ENCODE data around the gene DLEC1. TPM values are rescaled to one million over a fixed set of nuclear protein-coding genes. Genes with fewer than 3 reads are reported as not detected.

DLEC1 gene
- total RNA-seq, 1 experiment from 2014 or later: 0.81 TPM

DNA sequence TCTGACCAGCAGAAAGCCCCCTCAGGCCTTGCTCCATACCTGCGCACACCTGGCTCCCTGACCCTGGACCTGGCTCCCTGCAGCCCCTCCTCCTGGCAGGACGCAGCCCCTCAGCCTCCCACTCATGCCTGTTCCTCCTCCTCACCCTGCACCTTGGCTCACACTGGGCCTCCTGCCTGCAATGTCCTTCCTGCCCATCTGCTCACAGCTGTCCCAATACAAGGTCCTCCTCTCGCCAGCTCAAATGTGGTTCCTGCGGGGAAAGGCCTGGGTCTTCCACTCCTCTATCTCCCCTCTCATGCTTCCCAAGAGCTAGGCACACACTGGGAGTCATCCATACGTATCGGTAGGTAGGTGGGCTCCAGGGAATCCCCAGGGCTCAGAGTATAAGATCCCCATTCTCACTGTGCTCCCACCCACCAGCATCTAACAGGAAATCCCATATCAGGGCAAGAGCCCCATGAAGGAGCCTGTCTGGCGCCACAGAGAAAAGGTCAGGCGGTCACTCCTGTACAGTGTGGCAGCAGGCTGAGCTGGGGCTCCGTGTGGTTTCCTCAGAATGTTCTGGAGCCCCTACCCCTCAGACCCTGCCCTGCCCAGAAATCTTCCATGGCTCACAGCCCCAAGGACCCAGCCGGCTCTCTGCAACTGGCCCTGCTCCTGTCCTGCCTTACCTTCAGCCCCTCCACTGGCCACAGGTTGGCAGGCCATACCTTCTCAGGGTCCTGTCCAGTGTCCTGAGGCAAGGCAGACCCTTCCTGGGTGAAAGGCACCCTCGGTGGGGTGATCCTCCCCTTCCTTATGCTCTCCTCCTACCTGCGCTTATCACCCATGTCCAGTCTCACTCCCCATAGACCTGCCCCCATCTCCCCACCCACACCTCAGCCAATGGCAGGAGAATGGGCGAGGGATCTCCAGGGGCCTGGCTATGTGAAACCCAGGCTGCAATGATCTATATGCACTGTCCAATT lies 20.4 kb upstream of the DLEC1 start:
- H3K9me3 Mint-ChIP-seq: 0 out of 2 replicates have a peak, but pooled peaks cover 3% of the 10 kb centered on the region
- peaks cover 3% of the 10 kb centered on the region; the same call in 1 of the 2 replicates for H3K27me3 Mint-ChIP-seq (ENCODE audit: low read depth)
- no peak overlapping the region for H3K27ac Mint-ChIP-seq
- H3K4me1 Mint-ChIP-seq: peaks cover 1% of the 10 kb centered on the region
- H3K4me3 Mint-ChIP-seq: no peak overlapping the region
- H3K36me3 Mint-ChIP-seq: peaks cover 30% of the 10 kb centered on the region
- ATAC-seq: no peak
- POLR2A ChIA-PET: no interaction called here
- DNase-seq (ENCODE audit: low spot score): no peak
- TF ChIP-seq NR3C1 (CRISPR knock-in tag; conservative IDR thresholded peaks at IDR 0.05; ENCODE audit: low read depth) (no peak), ZNF317 (CRISPR knock-in tag; IDR thresholded peaks at IDR 0.05; ENCODE audit: borderline replicate concordance, low read depth) (no peak), FOXK1 (CRISPR knock-in tag; IDR thresholded peaks at IDR 0.05) (no peak), NFYB (CRISPR knock-in tag; conservative IDR thresholded peaks at IDR 0.05; ENCODE audit: low read depth) (no peak), NR1H2 (CRISPR knock-in tag; IDR thresholded peaks at IDR 0.05) (no peak), NFATC4 (CRISPR knock-in tag; IDR thresholded peaks at IDR 0.05) (no peak), ZNF423 (CRISPR knock-in tag; IDR thresholded peaks at IDR 0.05) (no peak), ATF1 (CRISPR knock-in tag; IDR thresholded peaks at IDR 0.05) (no peak), ZNF416 (CRISPR knock-in tag; IDR thresholded peaks at IDR 0.05) (no peak), HMGA2 (CRISPR knock-in tag; IDR thresholded peaks at IDR 0.05) (no peak), SP1 (CRISPR knock-in tag; conservative IDR thresholded peaks at IDR 0.05) (no peak), GABPB1 (CRISPR knock-in tag; IDR thresholded peaks at IDR 0.05) (no peak), NFE2L1 (CRISPR knock-in tag; IDR thresholded peaks at IDR 0.05) (no peak), KAT7 (CRISPR knock-in tag; IDR thresholded peaks at IDR 0.05; ENCODE audit: borderline replicate concordance) (no peak), ELF4 (CRISPR knock-in tag; IDR thresholded peaks at IDR 0.05; ENCODE audit: low read depth) (no peak), AFF4 (CRISPR knock-in tag; IDR thresholded peaks at IDR 0.05; ENCODE audit: borderline replicate concordance) (no peak)
- TF ChIP-seq, protein P1, sequence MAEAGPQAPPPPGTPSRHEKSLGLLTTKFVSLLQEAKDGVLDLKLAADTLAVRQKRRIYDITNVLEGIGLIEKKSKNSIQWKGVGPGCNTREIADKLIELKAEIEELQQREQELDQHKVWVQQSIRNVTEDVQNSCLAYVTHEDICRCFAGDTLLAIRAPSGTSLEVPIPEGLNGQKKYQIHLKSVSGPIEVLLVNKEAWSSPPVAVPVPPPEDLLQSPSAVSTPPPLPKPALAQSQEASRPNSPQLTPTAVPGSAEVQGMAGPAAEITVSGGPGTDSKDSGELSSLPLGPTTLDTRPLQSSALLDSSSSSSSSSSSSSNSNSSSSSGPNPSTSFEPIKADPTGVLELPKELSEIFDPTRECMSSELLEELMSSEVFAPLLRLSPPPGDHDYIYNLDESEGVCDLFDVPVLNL (CRISPR knock-in tag; IDR thresholded peaks at IDR 0.05; ENCODE audit: borderline replicate concordance, low read depth): no peak
- CTCF ChIA-PET: interaction anchor here (1.1 kb wide), 1 partner anchor 22 kb away, joined by 3 read pairs; no protein-coding TSS in a partner anchor

GRCh38 chr3:38019658-38020341 lies 19.2 kb upstream of the DLEC1 start:
- Mint-ChIP-seq H3K27me3 (ENCODE audit: low read depth) (peaks cover 7% of the 10 kb centered on the region; the same call in 1 of the 2 replicates), H3K27ac (no peak overlapping the region), H3K36me3 (peaks cover 21% of the 10 kb centered on the region), H3K4me1 (peaks cover 5% of the 10 kb centered on the region), H3K4me3 (no peak overlapping the region), H3K9me3 (0 out of 2 replicates have a peak, but pooled peaks cover 3% of the 10 kb centered on the region)
- no peak for DNase-seq (ENCODE audit: low spot score)
- no peak for TF ChIP-seq CBFB (CRISPR knock-in tag; IDR thresholded peaks at IDR 0.05; ENCODE audit: low read depth)
- no peak for TF ChIP-seq GABPB1 (CRISPR knock-in tag; IDR thresholded peaks at IDR 0.05)
- TF ChIP-seq KAT7 (CRISPR knock-in tag; IDR thresholded peaks at IDR 0.05; ENCODE audit: borderline replicate concordance): no peak
- TF ChIP-seq, protein P2, sequence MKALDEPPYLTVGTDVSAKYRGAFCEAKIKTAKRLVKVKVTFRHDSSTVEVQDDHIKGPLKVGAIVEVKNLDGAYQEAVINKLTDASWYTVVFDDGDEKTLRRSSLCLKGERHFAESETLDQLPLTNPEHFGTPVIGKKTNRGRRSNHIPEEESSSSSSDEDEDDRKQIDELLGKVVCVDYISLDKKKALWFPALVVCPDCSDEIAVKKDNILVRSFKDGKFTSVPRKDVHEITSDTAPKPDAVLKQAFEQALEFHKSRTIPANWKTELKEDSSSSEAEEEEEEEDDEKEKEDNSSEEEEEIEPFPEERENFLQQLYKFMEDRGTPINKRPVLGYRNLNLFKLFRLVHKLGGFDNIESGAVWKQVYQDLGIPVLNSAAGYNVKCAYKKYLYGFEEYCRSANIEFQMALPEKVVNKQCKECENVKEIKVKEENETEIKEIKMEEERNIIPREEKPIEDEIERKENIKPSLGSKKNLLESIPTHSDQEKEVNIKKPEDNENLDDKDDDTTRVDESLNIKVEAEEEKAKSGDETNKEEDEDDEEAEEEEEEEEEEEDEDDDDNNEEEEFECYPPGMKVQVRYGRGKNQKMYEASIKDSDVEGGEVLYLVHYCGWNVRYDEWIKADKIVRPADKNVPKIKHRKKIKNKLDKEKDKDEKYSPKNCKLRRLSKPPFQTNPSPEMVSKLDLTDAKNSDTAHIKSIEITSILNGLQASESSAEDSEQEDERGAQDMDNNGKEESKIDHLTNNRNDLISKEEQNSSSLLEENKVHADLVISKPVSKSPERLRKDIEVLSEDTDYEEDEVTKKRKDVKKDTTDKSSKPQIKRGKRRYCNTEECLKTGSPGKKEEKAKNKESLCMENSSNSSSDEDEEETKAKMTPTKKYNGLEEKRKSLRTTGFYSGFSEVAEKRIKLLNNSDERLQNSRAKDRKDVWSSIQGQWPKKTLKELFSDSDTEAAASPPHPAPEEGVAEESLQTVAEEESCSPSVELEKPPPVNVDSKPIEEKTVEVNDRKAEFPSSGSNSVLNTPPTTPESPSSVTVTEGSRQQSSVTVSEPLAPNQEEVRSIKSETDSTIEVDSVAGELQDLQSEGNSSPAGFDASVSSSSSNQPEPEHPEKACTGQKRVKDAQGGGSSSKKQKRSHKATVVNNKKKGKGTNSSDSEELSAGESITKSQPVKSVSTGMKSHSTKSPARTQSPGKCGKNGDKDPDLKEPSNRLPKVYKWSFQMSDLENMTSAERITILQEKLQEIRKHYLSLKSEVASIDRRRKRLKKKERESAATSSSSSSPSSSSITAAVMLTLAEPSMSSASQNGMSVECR (CRISPR knock-in tag; IDR thresholded peaks at IDR 0.05; ENCODE audit: borderline replicate concordance): no peak
- no peak for TF ChIP-seq NFE2L1 (CRISPR knock-in tag; IDR thresholded peaks at IDR 0.05)
- TF ChIP-seq PRRX2 (CRISPR knock-in tag; IDR thresholded peaks at IDR 0.05): no peak
- TF ChIP-seq FOXP1 (CRISPR knock-in tag; IDR thresholded peaks at IDR 0.05; ENCODE audit: borderline replicate concordance): no peak
- ChIA-PET POLR2A (no interaction called here), CTCF (no interaction called here)
- no peak for ATAC-seq

All from WTC11 (cell line).